HTR-8/SVneo (cell line): ENCODE results near the gene ST8SIA5.
"Not testable (repeated sequence)": the region's sequence is repeated elsewhere in the genome, so short reads cannot be mapped to it uniquely, and the experiment has no call there.

Source experiments
- DNase-seq: peaks from one replicate; pipeline ENCODE4 v3.0.0; 2011; ENCODE audit warnings: low spot score, mixed read lengths; ENCODE audit not compliant: insufficient read length
- FAIRE-seq: peaks from 2 replicates; lab custom pipeline; 2011; peaks lifted over from hg19 to GRCh38; lab: Jason Lieb, UNC

Gene ST8SIA5, protein sequence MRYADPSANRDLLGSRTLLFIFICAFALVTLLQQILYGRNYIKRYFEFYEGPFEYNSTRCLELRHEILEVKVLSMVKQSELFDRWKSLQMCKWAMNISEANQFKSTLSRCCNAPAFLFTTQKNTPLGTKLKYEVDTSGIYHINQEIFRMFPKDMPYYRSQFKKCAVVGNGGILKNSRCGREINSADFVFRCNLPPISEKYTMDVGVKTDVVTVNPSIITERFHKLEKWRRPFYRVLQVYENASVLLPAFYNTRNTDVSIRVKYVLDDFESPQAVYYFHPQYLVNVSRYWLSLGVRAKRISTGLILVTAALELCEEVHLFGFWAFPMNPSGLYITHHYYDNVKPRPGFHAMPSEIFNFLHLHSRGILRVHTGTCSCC

DNA sequence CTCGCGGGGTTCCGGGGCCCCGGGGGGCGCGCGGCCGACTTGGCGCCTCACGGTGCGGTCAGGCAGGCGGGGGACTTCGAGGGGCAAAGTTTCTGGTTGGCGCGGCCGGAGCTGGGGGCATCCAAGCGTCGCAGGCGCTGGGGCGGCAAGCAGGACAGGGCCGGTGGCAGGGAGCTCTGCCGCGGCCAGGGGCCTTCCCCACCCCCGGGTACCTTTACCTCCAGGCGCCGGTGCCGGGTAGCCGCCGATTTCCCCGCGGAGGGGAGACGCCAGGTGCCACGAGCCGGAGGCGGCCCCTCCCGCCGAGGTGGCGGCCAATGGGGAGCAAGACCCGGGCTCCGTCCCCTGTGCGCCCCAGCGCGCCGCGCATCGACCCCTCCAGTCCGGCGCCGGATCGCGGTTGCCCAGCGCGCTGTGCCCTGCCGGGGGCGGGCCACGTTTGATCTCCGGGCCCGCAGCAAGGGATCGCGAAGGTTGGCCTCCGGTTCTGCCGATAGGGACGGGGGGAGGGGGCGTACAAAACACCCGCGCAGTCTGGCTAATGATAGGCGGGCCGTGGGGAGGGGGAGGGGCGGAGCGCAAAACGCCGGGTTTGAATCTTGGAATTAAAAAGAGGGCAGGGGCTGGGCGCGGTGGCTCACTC is at the start of gene ST8SIA5:
Gene ST8SIA5, minus strand, starts transcription at position 495 of the 643 bp plus-strand sequence. CDS start 545 bp downstream, outside the sequence.
- DNase-seq (no peak), FAIRE-seq (no peak)

GRCh38 chr18:46795945-46796344 is 39.1 kb upstream of the ST8SIA5 start:
- FAIRE-seq: not testable (repeated sequence)

GRCh38 chr18:46794607-46795006 is 37.8 kb upstream of the ST8SIA5 start:
- FAIRE-seq: no peak
- DNase-seq: no peak

More at GRCh38 chr18:46795945-46796344, 39.1 kb upstream of the ST8SIA5 start:
- not testable (repeated sequence) for DNase-seq

DNA sequence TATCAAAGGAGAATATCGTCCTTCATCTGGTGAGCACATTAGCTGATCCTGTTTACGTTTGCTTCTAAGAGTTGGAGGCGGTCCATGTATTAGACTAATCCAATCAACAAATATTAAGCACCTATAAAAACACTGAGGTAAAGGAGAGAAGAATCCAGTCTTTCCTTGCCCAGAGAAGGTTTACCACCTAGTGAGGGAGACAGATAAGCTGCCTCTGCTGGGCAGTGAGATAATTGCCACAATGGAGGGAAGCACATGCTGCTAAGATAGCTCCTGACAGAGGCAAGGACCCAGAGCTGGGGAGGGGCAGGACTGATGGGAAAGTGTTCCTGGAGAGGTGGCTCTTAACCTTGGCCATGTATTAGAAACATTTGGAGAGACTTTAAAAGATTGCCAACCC is 36.7 kb upstream of the ST8SIA5 start:
- DNase-seq (no peak), FAIRE-seq (no peak)

GRCh38 chr18:46789088-46789487 is 32.2 kb upstream of the ST8SIA5 start:
- FAIRE-seq: no peak
- no peak for DNase-seq

- FAIRE-seq: no peak
- no peak for DNase-seq
Measured at GRCh38 chr18:46787674-46788073, 30.8 kb upstream of the ST8SIA5 start.

DNA sequence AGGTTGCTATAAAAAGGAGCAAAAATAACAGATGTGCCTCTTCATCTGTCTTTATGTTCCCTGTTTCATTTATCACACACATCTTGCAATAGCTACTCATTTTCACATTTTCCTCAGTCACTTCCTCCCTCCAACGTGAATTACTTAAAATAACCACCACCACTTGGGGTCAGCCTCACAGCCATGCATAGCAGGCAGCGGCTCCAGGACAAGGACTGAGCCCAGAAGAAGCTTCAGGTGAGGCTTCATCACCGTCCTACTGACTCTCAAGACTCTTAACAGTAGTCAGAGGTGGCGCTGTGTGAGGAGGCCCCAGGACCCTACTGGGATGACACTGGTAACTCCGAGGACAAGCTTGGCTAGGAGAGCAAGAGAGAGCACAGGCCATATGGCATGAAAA is 15.5 kb upstream of the ST8SIA5 start:
- FAIRE-seq (no peak), DNase-seq (no peak)

- no peak for FAIRE-seq
- no peak for DNase-seq
Measured at GRCh38 chr18:46771141-46771540, 14.3 kb upstream of the ST8SIA5 start.

DNA sequence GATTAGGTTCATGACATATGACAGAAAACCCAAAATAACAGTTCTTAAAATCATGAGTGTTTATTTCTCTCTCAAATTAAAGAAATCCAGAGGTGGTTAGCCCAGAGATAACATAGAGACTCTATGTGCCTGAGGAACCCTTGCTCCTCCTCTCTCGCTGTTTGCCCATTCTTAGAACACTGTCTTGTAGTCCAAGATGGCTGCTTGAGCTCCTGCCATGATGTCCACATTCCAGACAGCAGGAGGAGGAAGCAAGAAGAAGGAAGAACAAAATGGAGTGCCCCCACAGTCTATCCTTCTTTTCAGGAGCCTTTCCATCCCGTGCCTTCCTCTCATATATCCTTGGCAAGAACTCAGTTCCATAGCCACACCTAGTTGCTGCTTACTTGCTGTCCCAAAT is 13.9 kb upstream of the ST8SIA5 start:
- DNase-seq (no peak), FAIRE-seq (no peak)

DNA sequence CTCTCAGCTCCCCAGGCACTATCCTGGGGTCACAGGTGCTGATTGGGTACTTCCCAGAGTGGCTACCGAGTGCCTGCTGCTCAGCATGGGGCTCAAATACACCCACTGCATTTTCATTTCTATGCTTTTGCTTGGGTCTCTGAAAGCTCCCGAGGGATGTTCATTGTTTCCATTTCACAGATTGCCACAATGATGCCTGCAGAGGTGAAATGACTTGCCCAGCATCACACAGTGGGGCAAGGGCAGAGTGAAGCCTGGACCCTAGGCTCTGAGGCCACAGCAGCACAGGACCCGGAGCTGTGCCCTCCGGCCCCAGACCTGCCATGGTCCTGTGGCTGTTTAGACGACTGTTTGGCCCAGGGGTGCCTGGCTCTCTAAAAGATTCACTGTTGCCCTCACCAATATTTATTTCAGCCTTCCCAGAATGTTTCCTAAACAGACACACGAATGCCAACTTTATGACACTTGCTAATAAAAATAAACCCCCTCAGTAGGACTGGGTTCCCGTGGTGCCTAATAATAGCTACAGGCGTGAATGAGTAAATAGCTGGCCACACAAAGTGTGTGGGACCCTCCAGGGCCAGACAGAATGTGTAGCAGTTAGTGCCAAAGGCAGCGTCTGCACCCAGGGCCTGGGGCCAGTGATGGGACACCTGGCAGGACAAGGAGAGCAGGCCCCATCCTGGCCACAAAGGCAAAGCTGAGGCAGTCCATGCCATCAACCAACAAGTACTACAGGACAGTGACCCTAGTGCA is 11.5 kb upstream of the ST8SIA5 start:
- no peak for FAIRE-seq

GRCh38 chr18:46767217-46767616 is 10.4 kb upstream of the ST8SIA5 start:
- FAIRE-seq (no peak), DNase-seq (no peak)

More for the DNA sequence above, 11.5 kb upstream of the ST8SIA5 start:
- DNase-seq: no peak

GRCh38 chr18:46764586-46764985 is 7.7 kb upstream of the ST8SIA5 start:
- DNase-seq (no peak), FAIRE-seq (no peak)

- FAIRE-seq: no peak
Measured at GRCh38 chr18:46761059-46761769, 4.4 kb upstream of the ST8SIA5 start.

DNA sequence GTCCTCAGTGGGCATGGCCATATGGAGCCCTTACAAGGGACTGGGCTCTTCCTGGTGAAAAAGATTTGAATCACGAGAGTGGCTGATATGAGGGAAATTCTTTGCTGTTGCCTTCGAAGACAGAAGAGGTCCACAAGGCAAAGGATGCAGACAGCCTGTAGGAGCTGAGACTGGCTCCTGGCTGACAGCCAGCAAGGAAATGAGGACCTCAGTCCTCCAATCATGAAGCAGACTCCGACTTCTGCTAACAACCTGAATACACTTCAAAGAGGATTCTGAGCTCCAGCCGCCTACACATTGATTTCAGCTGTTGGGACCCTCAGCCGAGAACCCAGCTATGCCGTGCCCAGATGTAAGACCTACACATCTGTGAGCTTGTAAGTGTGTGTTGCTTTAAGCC is 3.0 kb upstream of the ST8SIA5 start:
- DNase-seq (no peak), FAIRE-seq (no peak)

More at GRCh38 chr18:46761059-46761769, 4.4 kb upstream of the ST8SIA5 start:
- no peak for DNase-seq

GRCh38 chr18:46756025-46756558 is 761 bp downstream of the ST8SIA5 start:
- FAIRE-seq: no peak
- DNase-seq: no peak

DNA sequence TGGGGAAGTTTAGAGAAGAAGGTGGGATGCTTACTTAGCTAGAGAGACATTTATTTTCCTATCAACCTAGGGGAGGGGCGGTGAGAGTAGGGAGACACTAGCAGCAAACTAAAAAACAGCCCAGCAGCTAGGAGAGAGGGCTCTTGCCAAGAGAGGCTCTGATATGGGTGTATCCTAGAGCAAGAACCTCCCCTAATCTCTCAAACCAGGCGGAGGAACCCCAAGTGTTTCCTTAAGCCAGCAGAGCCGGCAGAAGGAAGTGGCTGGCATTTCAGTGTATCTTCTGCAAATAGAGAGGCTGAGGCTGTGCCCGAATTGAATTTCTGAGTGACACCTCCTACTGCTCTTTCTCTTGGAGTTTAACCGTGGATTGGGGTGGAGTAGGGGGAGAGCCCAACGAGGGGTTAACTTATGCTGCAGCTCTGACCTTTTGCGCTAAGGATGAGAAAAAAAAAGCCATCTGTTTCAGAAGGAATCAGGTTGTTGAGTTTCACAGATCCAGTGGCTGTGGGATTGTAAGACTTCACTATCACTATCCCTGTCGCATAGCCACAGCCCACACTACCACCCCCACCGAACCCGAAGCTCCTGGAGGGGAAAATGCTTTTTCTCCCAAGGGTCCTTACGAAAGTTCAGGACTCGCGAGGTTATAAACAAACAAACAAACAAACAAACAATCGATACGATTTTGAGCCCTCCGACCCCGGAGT is 1.4 kb downstream of the ST8SIA5 start:
- no peak for DNase-seq

GRCh38 chr18:46754661-46755292 is 2.1 kb downstream of the ST8SIA5 start:
- FAIRE-seq: no peak
- no peak for DNase-seq

More for the DNA sequence above, 1.4 kb downstream of the ST8SIA5 start:
- FAIRE-seq: no peak

GRCh38 chr18:46754188-46754587 is 2.7 kb downstream of the ST8SIA5 start:
- DNase-seq (no peak), FAIRE-seq (no peak)

DNA sequence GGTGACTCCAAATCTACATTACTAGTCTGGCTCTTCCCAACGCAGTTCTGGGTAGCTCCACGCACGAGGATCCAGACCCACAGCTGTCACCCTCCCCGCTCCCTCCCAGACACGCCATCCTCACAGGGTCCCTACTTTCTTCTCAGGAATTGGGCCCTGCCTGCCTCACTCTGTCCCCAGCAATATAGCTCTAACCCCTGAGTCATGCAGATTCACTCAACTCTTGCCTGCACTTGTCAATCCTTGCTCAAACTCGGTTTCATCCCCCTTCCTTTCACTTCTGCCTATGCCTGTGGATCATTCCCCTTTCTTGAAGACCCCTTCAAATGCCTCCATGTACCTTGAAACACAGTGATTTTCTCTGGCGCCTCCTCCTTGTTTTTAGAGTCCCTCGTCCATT is 5.0 kb downstream of the ST8SIA5 start:
- FAIRE-seq (no peak), DNase-seq (no peak)
